Fibroblast of lung (primary cell): ENCODE data around the gene DHX15.

Experiments used
- CTCF ChIP-seq, 2 donors: IDR thresholded peaks in 1 of 2; conservative IDR thresholded peaks in 1 of 2; 1 replicate in 1 of 2; 2 replicates in 1 of 2; pipeline ENCODE4 v1.5.1; 2011 to 2012; ENCODE audit warnings: low read length in 2 of 2, control low read depth in 1 of 2, inconsistent platforms in 1 of 2, low read depth in 1 of 2, mild to moderate bottlenecking in 1 of 2
- EZH2 ChIP-seq: IDR thresholded peaks from 2 replicates; pipeline ENCODE4 v1.5.1; 2012; ENCODE audit warnings: low read length, control low read depth, mild to moderate bottlenecking; ENCODE audit errors: missing control alignments

GRCh38 chr4:24598025-24598424, 13.7 kb upstream of the DHX15 start:
- no peak for TF ChIP-seq CTCF (conservative IDR thresholded peaks at IDR 0.05 in 1 of 2, IDR thresholded peaks at IDR 0.05 in 1 of 2; ENCODE audit: low read depth in 1 of 2, low read length in 2 of 2)
- TF ChIP-seq EZH2, result no peak
